Measurements from ENCODE around the gene RTP5. TPM values are rescaled to one million over a fixed set of nuclear protein-coding genes. Genes with fewer than 3 reads are reported as not detected.
"Not testable (repeated sequence)": the region's sequence is repeated elsewhere in the genome, so short reads cannot be mapped to it uniquely, and the experiment has no call there.

The RTP5 gene
- total and polyA plus RNA-seq, 2 donors = 0.66 to 3.7 TPM

- no peaks in the 10 kb centered on the region for H3K4me1 ChIP-seq (ENCODE audit: control insufficient read depth in 2 of 2, insufficient read depth in 2 of 2, low read length in 2 of 2)
- no peak overlapping the region for H3K27ac ChIP-seq (ENCODE audit: low read depth in 1 of 2, low read length in 1 of 2)
- 85% methylated on average over 13 of the region's 13 CpGs for WGBS
- H3K36me3 ChIP-seq (ENCODE audit: control insufficient read depth in 2 of 2, insufficient read depth in 2 of 2, low read length in 1 of 2) = no peaks in the 10 kb centered on the region
- no peak for DNase-seq (ENCODE audit: low read depth in 6 of 9, low spot score in 9 of 9)
- H3K27me3 ChIP-seq (ENCODE audit: control insufficient read depth in 2 of 2, insufficient read depth in 1 of 2, low read length in 1 of 2) = no peaks in the 10 kb centered on the region
- no peak overlapping the region for H3K4me3 ChIP-seq (ENCODE audit: low read length in 2 of 2)
- H3K9me3 ChIP-seq (ENCODE audit: control insufficient read depth in 2 of 2, insufficient read depth in 1 of 2, low read length in 1 of 2) = no peaks in the 10 kb centered on the region
These were observed 36.3 kb upstream of the RTP5 start for GRCh38 chr2:241833101-241833663.

- H3K36me3 ChIP-seq (ENCODE audit: control insufficient read depth in 2 of 2, insufficient read depth in 2 of 2, low read length in 1 of 2); H3K9me3 ChIP-seq (ENCODE audit: control insufficient read depth in 2 of 2, insufficient read depth in 1 of 2, low read length in 1 of 2); H3K4me1 ChIP-seq (ENCODE audit: control insufficient read depth in 2 of 2, insufficient read depth in 2 of 2, low read length in 2 of 2); H3K27ac ChIP-seq (ENCODE audit: low read depth in 1 of 2, low read length in 1 of 2); H3K4me3 ChIP-seq (ENCODE audit: low read length in 2 of 2); DNase-seq (ENCODE audit: low read depth in 6 of 9, low spot score in 9 of 9); H3K27me3 ChIP-seq (ENCODE audit: control insufficient read depth in 2 of 2, insufficient read depth in 1 of 2, low read length in 1 of 2): not testable (repeated sequence)
- 95% methylated on average over 28 of the region's 28 CpGs for WGBS
These were observed 35.6 kb upstream of the RTP5 start for GRCh38 chr2:241833756-241834526.

- Histone ChIP-seq H3K27me3 (ENCODE audit: control insufficient read depth in 2 of 2, insufficient read depth in 1 of 2, low read length in 1 of 2) (no peaks in the 10 kb centered on the region), H3K27ac (ENCODE audit: low read depth in 1 of 2, low read length in 1 of 2) (no peak overlapping the region), H3K4me1 (ENCODE audit: control insufficient read depth in 2 of 2, insufficient read depth in 2 of 2, low read length in 2 of 2) (no peaks in the 10 kb centered on the region), H3K4me3 (ENCODE audit: low read length in 2 of 2) (no peak overlapping the region), H3K36me3 (ENCODE audit: control insufficient read depth in 2 of 2, insufficient read depth in 2 of 2, low read length in 1 of 2) (no peaks in the 10 kb centered on the region), H3K9me3 (ENCODE audit: control insufficient read depth in 2 of 2, insufficient read depth in 1 of 2, low read length in 1 of 2) (no peaks in the 10 kb centered on the region)
- WGBS = 97% methylated on average over 10 of the region's 10 CpGs
- DNase-seq (ENCODE audit: low read depth in 6 of 9, low spot score in 9 of 9) = no peak
These were observed 34.9 kb upstream of the RTP5 start for GRCh38 chr2:241834527-241835210.

GRCh38 chr2:241835611-241836010 lies 33.9 kb upstream of the RTP5 start:
- H3K9me3 ChIP-seq (ENCODE audit: control insufficient read depth in 2 of 2, insufficient read depth in 1 of 2, low read length in 1 of 2) = no peaks in the 10 kb centered on the region
- no peak overlapping the region for H3K4me3 ChIP-seq (ENCODE audit: low read length in 2 of 2)
- no peak for DNase-seq (ENCODE audit: low read depth in 6 of 9, low spot score in 9 of 9)
- no peaks in the 10 kb centered on the region for H3K36me3 ChIP-seq (ENCODE audit: control insufficient read depth in 2 of 2, insufficient read depth in 2 of 2, low read length in 1 of 2)
- no peak overlapping the region for H3K27ac ChIP-seq (ENCODE audit: low read depth in 1 of 2, low read length in 1 of 2)
- WGBS = 30% methylated on average over 4 of the region's 4 CpGs
- H3K4me1 ChIP-seq (ENCODE audit: control insufficient read depth in 2 of 2, insufficient read depth in 2 of 2, low read length in 2 of 2) = no peaks in the 10 kb centered on the region
- H3K27me3 ChIP-seq (ENCODE audit: control insufficient read depth in 2 of 2, insufficient read depth in 1 of 2, low read length in 1 of 2) = no peaks in the 10 kb centered on the region

GRCh38 chr2:241836292-241836691 lies 33.2 kb upstream of the RTP5 start:
- no peak for DNase-seq (ENCODE audit: low read depth in 6 of 9, low spot score in 9 of 9)
- Histone ChIP-seq H3K9me3 (ENCODE audit: control insufficient read depth in 2 of 2, insufficient read depth in 1 of 2, low read length in 1 of 2) (peaks cover 0 to 2% of the 10 kb centered on the region in 2 donors), H3K27ac (ENCODE audit: low read depth in 1 of 2, low read length in 1 of 2) (no peak overlapping the region), H3K36me3 (ENCODE audit: control insufficient read depth in 2 of 2, insufficient read depth in 2 of 2, low read length in 1 of 2) (no peaks in the 10 kb centered on the region), H3K27me3 (ENCODE audit: control insufficient read depth in 2 of 2, insufficient read depth in 1 of 2, low read length in 1 of 2) (no peaks in the 10 kb centered on the region), H3K4me3 (ENCODE audit: low read length in 2 of 2) (no peak overlapping the region), H3K4me1 (ENCODE audit: control insufficient read depth in 2 of 2, insufficient read depth in 2 of 2, low read length in 2 of 2) (no peaks in the 10 kb centered on the region)
- WGBS = 69% methylated on average over 6 of the region's 6 CpGs

GRCh38 chr2:241837197-241837965 lies 32.1 kb upstream of the RTP5 start:
- no peaks in the 10 kb centered on the region for H3K4me1 ChIP-seq (ENCODE audit: control insufficient read depth in 2 of 2, insufficient read depth in 2 of 2, low read length in 2 of 2)
- H3K4me3 ChIP-seq (ENCODE audit: low read length in 2 of 2) = no peak overlapping the region
- DNase-seq (ENCODE audit: low read depth in 6 of 9, low spot score in 9 of 9) = no peak
- peaks cover 0 to 3% of the 10 kb centered on the region in 2 donors for H3K9me3 ChIP-seq (ENCODE audit: control insufficient read depth in 2 of 2, insufficient read depth in 1 of 2, low read length in 1 of 2)
- H3K27ac ChIP-seq (ENCODE audit: low read depth in 1 of 2, low read length in 1 of 2) = no peak overlapping the region
- WGBS = 92% methylated on average over 13 of the region's 13 CpGs
- H3K36me3 ChIP-seq (ENCODE audit: control insufficient read depth in 2 of 2, insufficient read depth in 2 of 2, low read length in 1 of 2) = no peaks in the 10 kb centered on the region
- no peaks in the 10 kb centered on the region for H3K27me3 ChIP-seq (ENCODE audit: control insufficient read depth in 2 of 2, insufficient read depth in 1 of 2, low read length in 1 of 2)

- H3K27ac ChIP-seq (ENCODE audit: low read depth in 1 of 2, low read length in 1 of 2) = no peak overlapping the region
- H3K36me3 ChIP-seq (ENCODE audit: control insufficient read depth in 2 of 2, insufficient read depth in 2 of 2, low read length in 1 of 2) = no peaks in the 10 kb centered on the region
- peaks cover 0 to 24% of the 10 kb centered on the region in 2 donors for H3K27me3 ChIP-seq (ENCODE audit: control insufficient read depth in 2 of 2, insufficient read depth in 1 of 2, low read length in 1 of 2)
- peaks cover 18 to 25% of the 10 kb centered on the region in 2 donors for H3K4me1 ChIP-seq (ENCODE audit: control insufficient read depth in 2 of 2, insufficient read depth in 2 of 2, low read length in 2 of 2)
- H3K9me3 ChIP-seq (ENCODE audit: control insufficient read depth in 2 of 2, insufficient read depth in 1 of 2, low read length in 1 of 2) = peaks cover 0 to 3% of the 10 kb centered on the region in 2 donors
- WGBS = 95% methylated on average over 28 of the region's 28 CpGs
- no peak for DNase-seq (ENCODE audit: low read depth in 6 of 9, low spot score in 9 of 9)
- no peak overlapping the region for H3K4me3 ChIP-seq (ENCODE audit: low read length in 2 of 2)
These were observed 28.1 kb upstream of the RTP5 start for GRCh38 chr2:241841181-241842066.

- Histone ChIP-seq H3K4me3 (ENCODE audit: low read length in 2 of 2) (no peak overlapping the region), H3K27ac (ENCODE audit: low read depth in 1 of 2, low read length in 1 of 2) (no peak overlapping the region), H3K4me1 (ENCODE audit: control insufficient read depth in 2 of 2, insufficient read depth in 2 of 2, low read length in 2 of 2) (peaks cover 18 to 25% of the 10 kb centered on the region in 2 donors), H3K36me3 (ENCODE audit: control insufficient read depth in 2 of 2, insufficient read depth in 2 of 2, low read length in 1 of 2) (no peaks in the 10 kb centered on the region), H3K27me3 (ENCODE audit: control insufficient read depth in 2 of 2, insufficient read depth in 1 of 2, low read length in 1 of 2) (peaks cover 0 to 24% of the 10 kb centered on the region in 2 donors), H3K9me3 (ENCODE audit: control insufficient read depth in 2 of 2, insufficient read depth in 1 of 2, low read length in 1 of 2) (peaks cover 0 to 3% of the 10 kb centered on the region in 2 donors)
- WGBS = 96% methylated on average over 11 of the region's 11 CpGs
- no peak for DNase-seq (ENCODE audit: low read depth in 6 of 9, low spot score in 9 of 9)
These were observed 27.5 kb upstream of the RTP5 start for GRCh38 chr2:241842067-241842415.

All from thymus (tissue), 11 donors.